Urinary bladder (tissue), 4 donors: ENCODE results near the gene PCSK6. TPM values are rescaled to one million over a fixed set of nuclear protein-coding genes. Genes with fewer than 3 reads are reported as not detected.
"Not testable (repeated sequence)": the region's sequence is repeated elsewhere in the genome, so short reads cannot be mapped to it uniquely, and the experiment has no call there.

Source experiments
- DNase-seq: peaks from one replicate; pipeline ENCODE4 v3.0.0-alpha.2; 2015; ENCODE audit errors: extremely low spot score
- H3K27ac ChIP-seq: one replicate; pipeline ENCODE4 v1.5.1; 2013; ENCODE audit warnings: low read depth, mild to moderate bottlenecking, moderate library complexity
- H3K36me3 ChIP-seq: one replicate; pipeline ENCODE4 v1.6.1; 2013; ENCODE audit warnings: mild to moderate bottlenecking, moderate library complexity; ENCODE audit not compliant: insufficient read depth
- H3K4me1 ChIP-seq: one replicate; pipeline ENCODE4 v1.6.1; 2013; ENCODE audit warnings: mild to moderate bottlenecking, moderate library complexity; ENCODE audit not compliant: insufficient read depth
- H3K4me3 ChIP-seq: one replicate; pipeline ENCODE4 v1.5.1; 2013; ENCODE audit warnings: low read depth, low read length
- WGBS: extraction: QIAGEN DNeasy Blood & Tissue Kit; methylation state at CpG from one replicate; pipeline ENCODE4 v1.1.7; 2013; 5-methylcytosine and 5-hydroxymethylcytosine counted together
- polyA plus RNA-seq: library from polyadenylated mRNA; stranded (reverse); fragments of 200-250 nt; gene quantifications from one replicate; pipeline ENCODE4 v1.2.3, GENCODE V29; 2013
- total RNA-seq: library from RNA; depleted of rRNA; stranded (reverse); fragments of >200 nt; gene quantifications from one replicate; pipeline ENCODE4 v1.2.3, GENCODE V29; 2014
- donor health status: healthy with polysubstance abuse.
- donor health status: healthy.

The PCSK6 gene
- total and polyA plus RNA-seq, 2 donors, result 2.5 to 14.1 TPM

DNA sequence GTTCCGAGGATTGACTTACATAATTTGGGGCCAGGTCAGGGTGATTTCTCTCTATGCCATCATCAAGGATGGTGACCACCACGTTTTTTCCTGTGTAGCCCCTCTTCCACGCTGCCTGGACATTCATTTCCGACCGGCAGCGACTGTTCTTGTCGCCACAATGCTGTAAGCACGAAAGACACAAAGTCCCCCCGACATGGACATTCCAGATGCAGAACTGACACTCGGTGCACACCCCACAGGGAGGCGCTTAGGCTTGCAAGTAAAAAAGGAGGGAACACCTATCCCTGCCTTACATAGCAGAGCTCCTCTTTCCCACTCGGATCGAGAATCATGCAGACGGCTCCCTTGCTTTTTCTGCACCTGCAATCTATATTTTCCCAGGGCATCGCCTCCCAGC is 58.2 kb downstream of the PCSK6 start:
- no peaks in the 10 kb centered on the region for H3K36me3 ChIP-seq
- 75% methylated on average over 15 of the region's 15 CpGs for whole genome bisulfite sequencing
- H3K4me3 ChIP-seq, result no peak overlapping the region
- DNase-seq, result no peak
- H3K4me1 ChIP-seq, result no peaks in the 10 kb centered on the region
- H3K27ac ChIP-seq, result no peak overlapping the region

DNA sequence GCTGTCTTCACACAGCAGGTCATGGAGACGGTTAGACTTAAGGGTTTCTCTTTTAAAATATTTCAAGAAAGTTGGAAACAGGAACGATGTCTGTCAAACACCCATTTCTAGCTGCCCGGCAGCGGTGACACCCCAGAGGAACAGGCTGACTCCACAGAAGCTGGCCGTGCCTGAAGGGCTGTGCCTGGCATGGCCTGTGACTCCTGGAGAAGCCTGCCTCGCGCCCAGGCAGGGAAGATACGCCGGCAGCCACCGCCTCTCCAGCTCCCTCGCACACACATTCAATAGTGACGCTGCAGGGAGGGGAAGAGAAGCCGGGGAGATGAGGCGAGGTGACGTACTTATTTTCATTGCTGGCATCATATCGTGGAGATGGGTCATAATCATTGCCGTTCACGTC is 59.9 kb downstream of the PCSK6 start:
- 88% methylated on average over 18 of the region's 18 CpGs for WGBS
- Histone ChIP-seq H3K27ac (no peak overlapping the region), H3K36me3 (no peaks in the 10 kb centered on the region)

DNA sequence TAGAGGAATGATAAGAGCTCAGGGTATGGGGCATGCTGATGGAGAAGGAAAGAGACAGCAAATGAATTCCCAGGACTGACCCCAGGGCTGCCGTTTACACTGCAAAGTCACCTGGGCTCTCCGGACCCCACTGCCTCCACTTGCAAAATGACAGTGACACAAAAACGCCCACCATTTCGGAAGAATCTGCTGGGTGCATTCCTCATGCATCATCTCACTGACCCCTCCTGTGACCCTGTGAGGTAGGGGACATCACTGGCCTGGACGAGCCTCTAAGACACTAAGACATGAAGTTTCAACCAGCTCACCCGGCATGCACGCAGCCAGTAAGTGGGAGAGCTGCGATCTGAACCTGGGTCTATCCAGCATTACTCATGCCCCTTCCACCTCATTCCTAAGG is 60.3 kb downstream of the PCSK6 start:
- Histone ChIP-seq H3K4me1 (no peaks in the 10 kb centered on the region), H3K36me3 (no peaks in the 10 kb centered on the region), H3K4me3 (no peak overlapping the region), H3K27ac (no peak overlapping the region)
- WGBS, result 75% methylated on average over 8 of the region's 8 CpGs
- DNase-seq, result no peak

More for the DNA sequence above, 59.9 kb downstream of the PCSK6 start:
- no peak for DNase-seq
- Histone ChIP-seq H3K4me1 (no peaks in the 10 kb centered on the region), H3K4me3 (no peak overlapping the region)

DNA sequence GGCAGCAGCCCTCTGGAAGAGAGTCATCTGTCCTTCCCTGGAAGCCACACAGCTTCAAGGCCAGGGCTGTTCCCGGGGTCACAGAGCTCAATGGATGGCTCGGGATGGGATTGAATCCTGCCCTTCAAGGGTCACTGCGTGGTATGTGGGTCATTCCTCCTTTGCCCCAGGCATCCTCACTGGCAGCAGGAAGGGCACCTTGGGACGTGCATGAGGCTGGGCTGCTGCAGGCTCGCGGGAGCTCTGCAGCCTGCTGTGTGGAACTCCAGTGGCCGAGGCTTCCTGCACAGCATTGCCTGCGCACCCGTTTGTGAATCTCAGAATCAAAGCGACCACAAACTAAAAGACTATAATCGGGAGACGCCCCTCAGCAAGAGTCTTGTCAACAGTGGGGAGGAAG is 60.7 kb downstream of the PCSK6 start:
- Histone ChIP-seq H3K36me3 (no peaks in the 10 kb centered on the region), H3K4me3 (no peak overlapping the region), H3K27ac (no peak overlapping the region), H3K4me1 (no peaks in the 10 kb centered on the region)
- 75% methylated on average over 12 of the region's 12 CpGs for WGBS
- DNase-seq, result no peak

DNA sequence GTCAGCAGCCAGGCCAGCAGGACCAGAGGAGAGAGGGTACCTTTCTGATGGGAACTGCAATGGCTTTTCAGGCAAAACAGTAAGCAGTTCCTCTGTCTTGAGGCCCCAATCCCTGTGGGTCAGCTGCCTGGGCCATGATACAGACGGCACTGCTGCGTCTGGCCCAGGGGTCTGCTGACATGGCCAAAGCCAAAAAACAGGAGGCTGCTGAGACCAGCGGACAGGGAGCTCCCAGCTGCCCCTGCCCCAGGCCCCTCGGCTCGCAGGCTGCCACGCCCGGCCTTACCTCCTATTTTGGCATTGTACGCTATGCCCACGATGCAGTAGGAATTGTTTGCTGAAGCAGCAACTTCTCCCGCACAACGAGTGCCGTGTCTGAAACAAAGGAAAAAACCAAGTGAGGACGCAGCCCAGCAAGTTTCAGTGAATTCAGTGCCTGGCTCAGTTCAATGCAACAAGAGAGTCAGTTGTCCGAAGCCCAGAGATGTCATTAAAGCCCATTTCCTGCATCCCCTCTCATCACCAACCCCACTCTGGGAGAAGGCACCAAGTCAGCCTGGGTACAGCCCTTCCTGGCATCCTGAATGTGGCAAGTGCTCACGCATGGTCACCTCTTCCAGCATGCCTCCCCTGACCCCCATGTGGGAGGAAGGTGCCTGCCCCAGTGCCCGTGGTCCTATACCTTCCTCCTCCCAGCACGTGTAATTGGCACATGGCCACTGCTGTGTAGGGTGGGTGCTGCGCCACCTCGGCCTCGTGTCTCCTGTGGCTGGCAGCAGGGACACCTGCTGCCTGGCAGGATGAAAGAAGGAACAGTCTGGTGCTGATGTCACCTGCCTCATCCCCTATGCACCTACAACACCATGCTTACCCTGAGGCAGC is 61.7 kb downstream of the PCSK6 start:
- H3K36me3 ChIP-seq, result no peaks in the 10 kb centered on the region
- H3K4me3 ChIP-seq, result no peak overlapping the region
- 81% methylated on average over 20 of the region's 20 CpGs for WGBS
- H3K27ac ChIP-seq, result no peak overlapping the region
- H3K4me1 ChIP-seq, result no peaks in the 10 kb centered on the region
- DNase-seq, result no peak

DNA sequence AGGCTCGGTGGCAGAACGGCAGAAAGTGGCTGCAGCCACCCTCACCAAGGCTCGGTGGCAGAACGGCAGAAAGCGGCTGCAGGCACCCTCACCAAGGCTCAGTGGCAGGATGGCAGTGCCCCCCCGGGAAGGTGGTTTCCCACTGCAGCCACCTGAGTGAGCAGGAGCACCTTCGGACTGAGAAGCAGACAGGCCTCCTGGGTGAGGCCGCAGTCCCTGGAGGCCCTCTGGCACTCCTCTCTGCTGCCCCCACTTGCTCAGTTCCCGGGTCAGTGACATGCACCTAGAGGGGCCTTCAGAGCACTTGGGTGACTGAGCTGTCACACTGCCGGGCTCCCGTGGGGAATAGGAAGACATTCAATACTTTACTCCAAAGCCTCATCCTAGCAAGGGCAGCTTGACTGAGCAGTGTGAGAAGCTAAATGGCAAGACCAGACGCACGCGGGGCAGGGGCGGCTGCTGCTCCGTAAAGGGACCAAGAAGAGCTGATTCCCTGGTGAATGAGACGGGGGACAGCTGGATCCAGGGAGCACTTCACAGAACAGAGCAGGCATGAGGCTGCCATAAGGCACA is 62.7 kb downstream of the PCSK6 start:
- Histone ChIP-seq H3K27ac (no peak overlapping the region), H3K4me3 (no peak overlapping the region), H3K36me3 (no peaks in the 10 kb centered on the region), H3K4me1 (no peaks in the 10 kb centered on the region)
- no peak for DNase-seq
- 75% methylated on average over 17 of the region's 17 CpGs for WGBS

DNA sequence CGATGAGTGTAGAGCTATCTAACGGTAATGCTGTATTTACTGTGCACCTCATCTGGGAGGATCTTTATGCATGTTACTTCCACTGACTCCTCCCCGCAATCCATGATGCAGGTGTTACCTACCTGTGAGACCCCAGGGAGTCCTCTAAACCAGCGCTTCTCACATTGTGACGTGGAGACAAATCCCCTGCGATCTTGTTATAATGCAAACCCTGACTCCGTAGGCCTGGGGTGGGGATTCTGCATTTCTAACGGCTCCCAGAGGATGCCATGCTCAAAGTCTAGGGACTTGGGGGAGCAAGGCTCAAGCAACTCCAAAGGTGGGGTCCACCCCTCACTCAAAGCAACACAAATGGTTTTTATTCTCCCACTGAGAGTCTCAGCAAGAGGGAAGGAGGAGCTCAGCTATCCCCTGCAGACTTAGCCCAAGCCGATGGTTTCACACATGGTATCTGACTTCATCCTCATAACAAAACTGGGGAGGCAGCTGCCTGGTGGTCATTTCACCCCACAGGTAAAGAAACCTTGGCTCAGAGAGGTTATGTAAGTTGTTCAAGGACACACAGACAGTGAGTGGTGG is 63.6 kb downstream of the PCSK6 start:
- no peaks in the 10 kb centered on the region for H3K4me1 ChIP-seq
- no peaks in the 10 kb centered on the region for H3K36me3 ChIP-seq
- no peak for DNase-seq
- WGBS, result 67% methylated on average over 9 of the region's 9 CpGs
- H3K27ac ChIP-seq, result no peak overlapping the region
- H3K4me3 ChIP-seq, result no peak overlapping the region

DNA sequence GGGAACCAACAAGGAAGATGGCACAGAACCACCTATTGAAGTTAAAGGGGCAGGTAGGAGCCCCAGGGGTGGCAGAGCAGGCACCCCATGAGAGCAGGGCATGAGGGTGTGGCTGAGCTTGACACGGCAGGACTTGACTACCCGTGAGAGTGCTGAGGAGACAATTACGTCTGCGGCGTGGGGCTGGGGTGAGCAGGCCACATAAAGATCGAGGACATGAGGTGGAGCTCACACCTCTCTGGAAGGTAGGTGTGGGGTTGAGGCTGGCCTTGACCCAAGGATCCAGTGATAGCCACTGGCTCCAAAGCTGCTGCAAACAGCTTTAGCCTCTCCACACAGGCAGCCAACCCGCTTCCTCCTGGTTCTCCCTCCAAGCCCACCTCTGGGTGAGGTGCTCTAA is 64.5 kb downstream of the PCSK6 start:
- WGBS, result 79% methylated on average over 7 of the region's 7 CpGs
- no peaks in the 10 kb centered on the region for H3K36me3 ChIP-seq
- no peak overlapping the region for H3K4me3 ChIP-seq
- H3K4me1 ChIP-seq, result no peaks in the 10 kb centered on the region
- DNase-seq, result no peak
- no peak overlapping the region for H3K27ac ChIP-seq

GRCh38 chr15:101420232-101420631 is 69.3 kb downstream of the PCSK6 start:
- Histone ChIP-seq H3K4me3 (no peak overlapping the region), H3K36me3 (no peaks in the 10 kb centered on the region)
- WGBS, result 91% methylated on average over 4 of the region's 4 CpGs

GRCh38 chr15:101416475-101416874 is 73.0 kb downstream of the PCSK6 start:
- H3K4me3 ChIP-seq, DNase-seq, H3K27ac ChIP-seq, H3K36me3 ChIP-seq, H3K4me1 ChIP-seq: not testable (repeated sequence)
- WGBS, result 94% methylated on average over 6 of the region's 6 CpGs

More at GRCh38 chr15:101420232-101420631, 69.3 kb downstream of the PCSK6 start:
- Histone ChIP-seq H3K27ac (no peak overlapping the region), H3K4me1 (no peaks in the 10 kb centered on the region)
- no peak for DNase-seq

DNA sequence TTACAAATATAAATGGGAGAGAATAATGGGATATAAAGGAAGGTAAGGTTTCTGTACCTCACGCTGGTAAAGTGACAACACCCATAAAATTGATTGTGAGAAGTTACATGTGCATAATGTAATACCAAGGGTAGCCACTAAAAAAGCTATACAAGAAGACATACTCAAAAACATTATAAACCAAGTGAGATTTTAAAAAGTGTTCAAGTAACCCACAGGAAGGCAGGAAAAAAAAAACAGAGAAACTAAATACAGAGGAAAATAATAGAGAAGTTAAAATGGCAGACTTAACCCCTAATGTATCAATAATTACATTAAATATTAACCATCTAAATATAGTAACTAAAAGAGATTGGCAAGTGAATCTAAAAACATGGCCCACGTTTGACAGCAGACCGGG is 76.3 kb downstream of the PCSK6 start:
- Histone ChIP-seq H3K4me1 (no peaks in the 10 kb centered on the region), H3K36me3 (no peaks in the 10 kb centered on the region), H3K27ac (no peak overlapping the region), H3K4me3 (no peak overlapping the region)
- WGBS, result 76% methylated on average over 3 of the region's 3 CpGs
- no peak for DNase-seq

DNA sequence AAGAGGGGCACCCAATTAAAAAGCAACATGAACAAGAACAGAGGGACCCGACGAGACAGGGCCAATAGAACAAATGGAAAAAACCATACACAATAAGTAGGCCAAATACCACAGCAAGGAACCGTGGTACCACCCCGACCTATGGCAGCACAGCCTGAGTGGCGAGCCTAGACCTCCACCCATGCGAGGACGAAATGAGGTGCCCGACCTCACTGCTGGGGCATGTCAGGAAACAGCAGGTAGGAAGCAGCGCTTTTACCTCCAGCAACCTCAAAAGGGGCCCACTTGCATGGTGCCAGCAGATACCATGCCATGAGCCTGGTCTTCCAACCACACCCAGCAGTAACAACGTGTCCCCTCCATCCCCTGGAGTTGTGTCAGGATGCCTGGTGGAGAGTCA is 77.9 kb downstream of the PCSK6 start:
- Histone ChIP-seq H3K27ac (no peak overlapping the region), H3K36me3 (no peaks in the 10 kb centered on the region), H3K4me1 (no peaks in the 10 kb centered on the region), H3K4me3 (no peak overlapping the region)
- 92% methylated on average over 10 of the region's 10 CpGs for WGBS
- no peak for DNase-seq

- H3K36me3 ChIP-seq, result no peaks in the 10 kb centered on the region
- no peak for DNase-seq
- WGBS, result 80% methylated on average over 12 of the region's 12 CpGs
- no peak overlapping the region for H3K27ac ChIP-seq
- no peaks in the 10 kb centered on the region for H3K4me1 ChIP-seq
- no peak overlapping the region for H3K4me3 ChIP-seq
Observed at GRCh38 chr15:101411085-101411484, 78.4 kb downstream of the PCSK6 start.

- H3K36me3 ChIP-seq, result no peaks in the 10 kb centered on the region
- H3K4me1 ChIP-seq, result no peaks in the 10 kb centered on the region
- H3K27ac ChIP-seq, result no peak overlapping the region
- no peak overlapping the region for H3K4me3 ChIP-seq
- 83% methylated on average over 7 of the region's 7 CpGs for WGBS
- no peak for DNase-seq
Observed at GRCh38 chr15:101410612-101411011, 78.9 kb downstream of the PCSK6 start.
